ENCODE measurements around the gene SESN3. TPM values are rescaled to one million over a fixed set of nuclear protein-coding genes. Genes with fewer than 3 reads are reported as not detected.
"Not testable (repeated sequence)": the region's sequence is repeated elsewhere in the genome, so short reads cannot be mapped to it uniquely, and the experiment has no call there.

SESN3 gene
- polyA plus RNA-seq, 5 donors, result 49.9 to 85.3 (median 74.2) TPM

DNA sequence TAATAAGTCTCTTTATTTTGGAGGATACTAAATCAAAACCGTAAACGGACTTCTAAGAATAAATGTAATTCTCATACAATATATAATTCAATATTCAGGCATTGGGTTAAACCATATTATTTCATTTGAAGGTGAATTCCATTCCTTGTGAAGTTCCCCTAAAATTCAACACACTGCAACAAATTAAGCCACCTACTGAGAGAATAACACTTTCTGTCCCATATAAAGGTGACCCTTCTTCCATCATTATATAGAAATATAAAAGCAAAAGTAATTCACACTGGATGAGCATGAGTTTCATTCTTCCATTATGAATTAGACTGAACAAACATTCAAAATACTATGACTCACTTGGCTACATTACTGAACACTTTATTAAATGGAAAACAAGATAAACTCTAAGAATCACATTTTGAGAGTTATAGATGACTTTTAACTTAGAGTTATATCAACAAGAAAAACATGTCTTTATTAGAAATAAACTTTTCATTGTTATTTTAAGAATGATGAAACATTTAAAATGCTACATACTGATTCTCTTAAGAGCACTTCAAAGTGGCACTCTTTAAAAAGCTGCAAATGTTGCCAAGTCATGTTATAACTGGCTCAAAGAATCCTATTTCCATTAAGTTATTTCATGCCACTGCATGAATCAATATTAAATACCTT lies 2.8 kb downstream of the SESN3 start:
- DNase-seq, result no peak

- DNase-seq, result not testable (repeated sequence)
Measured at GRCh38 chr11:95227060-95227459, 3.9 kb downstream of the SESN3 start.

DNA sequence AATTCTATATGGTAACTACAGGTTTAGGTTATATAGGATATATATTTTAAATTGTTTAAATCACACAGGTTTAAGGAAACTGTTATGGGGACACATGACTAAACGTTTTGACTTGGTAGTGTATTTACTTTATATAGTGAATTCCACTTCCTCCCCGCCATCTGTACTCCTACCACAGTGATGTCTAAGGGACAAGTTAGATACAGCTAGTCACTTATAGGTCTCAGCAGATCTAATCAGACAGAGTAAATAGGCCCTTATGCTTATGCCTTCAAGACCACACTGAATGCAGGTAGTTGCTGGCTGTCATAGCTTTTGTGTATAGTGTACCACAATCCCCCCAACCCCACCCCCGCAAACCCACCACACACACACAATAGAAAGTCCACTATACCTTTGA lies 8.2 kb downstream of the SESN3 start:
- no peak for DNase-seq

GRCh38 chr11:95219599-95219998 lies 11.4 kb downstream of the SESN3 start:
- no peak for DNase-seq

DNA sequence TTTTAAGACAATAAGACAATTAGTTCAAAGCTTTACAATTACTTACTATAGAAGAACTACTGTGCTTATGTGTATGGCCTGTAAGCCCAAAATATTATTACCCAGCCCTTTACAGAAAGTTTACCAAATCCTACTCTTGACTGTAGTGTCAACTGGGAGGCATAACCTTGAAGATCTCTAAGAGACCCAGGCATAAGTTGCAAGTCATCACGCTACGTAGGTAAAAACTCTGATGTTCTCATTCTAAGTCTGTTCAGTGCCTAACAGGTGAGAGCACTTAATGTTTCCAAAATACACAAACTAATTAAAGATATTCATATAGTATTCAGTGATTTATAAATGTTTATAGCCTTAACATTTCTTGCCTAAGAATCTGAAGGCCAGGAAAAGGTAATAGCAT lies 12.9 kb downstream of the SESN3 start:
- no peak for DNase-seq

- no peak for DNase-seq
Measured at GRCh38 chr11:95212609-95213008, 18.4 kb downstream of the SESN3 start.

- DNase-seq, result not testable (repeated sequence)
Measured at GRCh38 chr11:95209535-95209934, 21.5 kb downstream of the SESN3 start.

GRCh38 chr11:95200781-95201457 lies 30.1 kb downstream of the SESN3 start:
- no peak for DNase-seq

DNA sequence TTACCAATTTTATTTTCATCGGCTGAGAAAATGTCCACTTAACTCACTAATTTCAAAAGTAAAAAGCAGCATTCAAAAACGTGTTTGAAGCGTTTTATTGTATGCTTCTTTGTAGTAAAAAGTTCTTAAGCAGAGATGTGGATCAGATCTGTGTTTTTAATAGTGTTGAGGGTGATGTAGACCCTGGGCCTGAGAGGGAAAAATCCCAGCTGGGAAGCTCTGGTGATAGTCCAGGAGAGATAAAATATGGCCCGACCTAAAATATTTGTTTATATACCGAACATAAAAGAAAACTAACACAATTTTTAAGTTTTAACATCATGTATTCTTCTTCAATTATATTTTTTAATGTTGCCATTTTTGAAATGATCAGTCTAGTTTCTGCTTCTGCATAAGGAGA lies 35.2 kb downstream of the SESN3 start:
- peak; percentile 26 to 44 for DNase-seq

DNA sequence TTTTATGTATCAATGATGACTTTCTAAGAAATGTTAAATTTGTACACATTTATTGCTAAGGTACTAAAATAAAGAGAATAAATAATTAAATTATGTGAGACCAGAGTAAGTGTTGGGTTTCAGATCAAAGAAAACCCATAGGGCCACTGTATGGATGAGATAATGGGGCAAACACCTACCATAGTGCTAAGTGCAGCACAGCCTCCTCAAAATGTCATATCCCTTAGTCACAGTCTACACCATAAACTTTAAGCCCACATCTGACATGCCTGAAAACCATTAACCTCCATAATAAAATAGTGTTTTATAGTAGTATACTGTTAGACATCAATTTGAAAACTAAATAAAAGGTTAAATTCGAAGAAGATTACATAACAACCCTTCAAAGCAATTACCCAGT lies 37.5 kb downstream of the SESN3 start:
- no peak for DNase-seq

GRCh38 chr11:95192717-95193116 lies 38.3 kb downstream of the SESN3 start:
- DNase-seq, result no peak

GRCh38 chr11:95187723-95188122 lies 43.3 kb downstream of the SESN3 start:
- DNase-seq, result no peak

GRCh38 chr11:95182397-95182796 lies 48.6 kb downstream of the SESN3 start:
- no peak for DNase-seq

- no peak for DNase-seq
Measured at GRCh38 chr11:95175818-95176380, 55.1 kb downstream of the SESN3 start.

- DNase-seq, result no peak
Measured at GRCh38 chr11:95170294-95170693, 60.7 kb downstream of the SESN3 start.

- DNase-seq, result no peak
Measured at GRCh38 chr11:95166781-95167180, 64.2 kb downstream of the SESN3 start.

- DNase-seq, result no peak
Measured at GRCh38 chr11:95165638-95166037, 65.4 kb downstream of the SESN3 start.

GRCh38 chr11:95163106-95163505 lies 67.9 kb downstream of the SESN3 start:
- no peak for DNase-seq

DNA sequence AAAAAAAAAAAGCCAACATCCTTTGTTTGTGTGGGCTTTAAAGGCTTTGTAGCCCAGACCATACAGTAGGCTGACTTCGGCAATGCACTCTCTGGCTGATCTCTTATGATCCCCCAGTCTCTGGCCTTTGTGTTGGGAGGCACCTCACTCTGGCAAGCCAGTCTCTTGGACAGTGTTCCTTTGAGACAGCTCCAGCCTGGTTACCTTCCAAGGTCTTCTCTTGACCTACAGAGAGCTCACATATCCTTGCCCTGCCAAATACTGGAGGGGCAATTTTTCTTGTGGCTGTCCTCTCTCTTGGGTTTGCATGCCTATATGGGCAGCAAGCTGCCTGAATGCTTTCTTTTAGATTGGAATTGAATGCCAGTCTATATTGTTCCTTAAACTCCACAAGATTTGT lies 69.8 kb downstream of the SESN3 start:
- no peak for DNase-seq

- no peak for DNase-seq
Measured at GRCh38 chr11:95157824-95158223, 73.2 kb downstream of the SESN3 start.

GRCh38 chr11:95156916-95157541 lies 74.0 kb downstream of the SESN3 start:
- DNase-seq, result peak in 1 of 2 donors; percentile 62

- DNase-seq, result no peak
Measured at GRCh38 chr11:95156133-95156721, 74.8 kb downstream of the SESN3 start.

Data from right lung (tissue), 5 donors.